Body of pancreas (tissue), 4 donors: ENCODE data around the gene PTPN1. TPM values are rescaled to one million over a fixed set of nuclear protein-coding genes. Genes with fewer than 3 reads are reported as not detected.

Experiments
- ATAC-seq: fragments of 150-250 bp; one replicate; pipeline ENCODE4 v1.9.1; 2016
- DNase-seq, 4 donors: peaks; one replicate each; pipeline ENCODE4 v3.0.0-alpha.2; 2019
- H3K27ac ChIP-seq, 4 donors: fragments of 200-600 bp; sonication (generic); 1 replicate in 3 of 4; 2 replicates in 1 of 4; pipeline versions ENCODE4 v1.5.1 to v1.6.1; 2016 to 2019; ENCODE audit warnings: mild to moderate bottlenecking in 1 of 4, mixed read lengths in 1 of 4, moderate library complexity in 1 of 4
- H3K27me3 ChIP-seq, 2 donors: fragments of 200-600 bp; sonication (generic); one replicate each; pipeline ENCODE4 v1.6.0; 2016; ENCODE audit warnings: mild to moderate bottlenecking in 1 of 2
- H3K36me3 ChIP-seq, 2 donors: fragments of 200-600 bp; sonication (generic); replicated peaks in 1 of 2; 2 replicates each; pipeline ENCODE4 v1.5.1; 2016; ENCODE audit warnings: low read depth in 2 of 2; ENCODE audit not compliant: insufficient read depth in 1 of 2
- H3K4me1 ChIP-seq: fragments of 200-600 bp; sonication (generic); one replicate; pipeline ENCODE4 v1.6.0; 2016
- H3K4me3 ChIP-seq, 2 donors: fragments of 200-600 bp; sonication (generic); 1 replicate in 1 of 2; 2 replicates in 1 of 2; pipeline ENCODE4 v1.5.1; 2016 to 2019
- H3K9me3 ChIP-seq, 3 donors: fragments of 200-600 bp; sonication (generic); 1 replicate in 2 of 3; 2 replicates in 1 of 3; pipeline ENCODE4 v1.5.1; 2016
- CTCF ChIP-seq, 7 experiments: fragments of 450-650 bp in 4 of 7; fragments of 200-600 bp in 3 of 7; sonication (generic) in 3 of 7; IDR thresholded peaks; one replicate each; pipeline ENCODE4 v1.5.1; 2016 to 2019; ENCODE audit warnings: antibody characterized with exemption in 7 of 7
- POLR2A ChIP-seq, 3 donors: fragments of 450-650 bp; IDR thresholded peaks; one replicate each; pipeline ENCODE4 v1.6.1; 2016; ENCODE audit warnings: antibody characterized with exemption in 3 of 3, mild to moderate bottlenecking in 2 of 3
- WGBS, 2 donors: methylation state at CpG; one replicate each; pipeline ENCODE4 v1.1.5; 2017; 5-methylcytosine and 5-hydroxymethylcytosine counted together
- intact Hi-C: fragments of 100-400 bp; cut with DNase I; formaldehyde crosslinking; loops from one replicate; pipeline ENCODE4 v1.15.1; 2023
- microRNA counts, 2 donors: library from miRNA; unstranded; fragments of <30 nt; microRNA quantifications; one replicate each; lab custom pipeline; 2017
- microRNA-seq, 2 donors: library from miRNA; unstranded; fragments of <30 nt; microRNA quantifications; one replicate each; pipeline ENCODE4, GENCODE V29; 2016; ENCODE audit warnings: borderline number of aligned reads in 2 of 2, borderline replicate concordance in 2 of 2
- small RNA-seq: library from RNA; depleted of rRNA; stranded (forward); fragments of <200 nt; gene quantifications from one replicate; pipeline ENCODE3, GENCODE V24; 2016
- total RNA-seq, 2 donors: library from RNA; depleted of rRNA; stranded (reverse); fragments of >200 nt; gene quantifications; one replicate each; pipeline ENCODE4 v1.1.0, GENCODE V29; 2016

Gene PTPN1
- total RNA-seq, 2 donors from 2014 or later = 9.1 to 10.2 TPM

GRCh38 chr20:50632701-50633100 lies 122.5 kb downstream of the PTPN1 start:
- Histone ChIP-seq H3K36me3 (no peaks in the 10 kb centered on the region), H3K27ac (no peak overlapping the region), H3K27me3 (no peaks in the 10 kb centered on the region), H3K4me3 (no peak overlapping the region), H3K4me1 (peaks cover 25% of the 10 kb centered on the region), H3K9me3 (no peaks in the 10 kb centered on the region)
- no peak for TF ChIP-seq CTCF (IDR thresholded peaks at IDR 0.05)
- no peak for TF ChIP-seq POLR2A (IDR thresholded peaks at IDR 0.05)
- DNase-seq (no peak), ATAC-seq (no peak)
- 91 to 93% methylated on average over 5 of the region's 5 CpGs for WGBS, 2 donors
- intact Hi-C loops = no loop called here

GRCh38 chr20:50633361-50633760 lies 123.2 kb downstream of the PTPN1 start:
- Histone ChIP-seq H3K4me1 (peaks cover 18% of the 10 kb centered on the region), H3K27me3 (no peaks in the 10 kb centered on the region), H3K36me3 (no peaks in the 10 kb centered on the region), H3K4me3 (no peak overlapping the region), H3K9me3 (no peaks in the 10 kb centered on the region), H3K27ac (no peak overlapping the region)
- no peak for ATAC-seq
- intact Hi-C loops = no loop called here
- no peak for TF ChIP-seq POLR2A (IDR thresholded peaks at IDR 0.05)
- TF ChIP-seq CTCF (IDR thresholded peaks at IDR 0.05) = no peak
- WGBS, 2 donors = 72 to 82% methylated on average over 5 to 10 of the region's 10 CpGs
- DNase-seq = no peak

GRCh38 chr20:50634191-50634590 lies 124.0 kb downstream of the PTPN1 start:
- no peaks in the 10 kb centered on the region for H3K27me3 ChIP-seq
- ATAC-seq = no peak
- no peak overlapping the region for H3K4me3 ChIP-seq
- intact Hi-C loops = no loop called here
- DNase-seq = no peak
- H3K27ac ChIP-seq = no peak overlapping the region
- H3K9me3 ChIP-seq = no peaks in the 10 kb centered on the region
- no peaks in the 10 kb centered on the region for H3K36me3 ChIP-seq
- no peak for TF ChIP-seq CTCF (IDR thresholded peaks at IDR 0.05)
- no peak for TF ChIP-seq POLR2A (IDR thresholded peaks at IDR 0.05)
- H3K4me1 ChIP-seq = peaks cover 14% of the 10 kb centered on the region
- WGBS, 2 donors = 86 to 90% methylated on average over 6 of the region's 6 CpGs

MicroRNAs within 50 kb of the gene (microRNA counts, 767-probe panel; counts per million panel counts)
- microRNA hsa-miR-645 (lab: Ali Mortazavi, UCI) = 0 to 736 counts per million in 2 donors

Small RNAs within 50 kb of the gene (microRNA-seq; reads per million reads assigned to microRNA genes)
- 0 reads per million in 2 donors for gene MIR1302-5
- 0 reads per million in 2 donors for gene MIR645

Small RNAs within 50 kb of the gene (small RNA-seq; reads per million reads assigned to genes)
- gene COX6CP2 = not detected
- gene MIR1302-5 = not detected
- not detected for gene MIR645
- gene RF00019 = not detected

Other genes starting within 250 kb of the PTPN1 start
- 1 to 10 TPM; 2.3 to 6.9 TPM for gene RIPOR3, start 181.2 kb downstream of the PTPN1 start, total RNA-seq
- gene PARD6B, start 221.2 kb downstream of the PTPN1 start, total RNA-seq = 1 to 10 TPM; 4.6 to 8.6 TPM